H1 (cell line): Measurements from ENCODE around the gene ZNF598. TPM values are rescaled to one million over a fixed set of nuclear protein-coding genes. Genes with fewer than 3 reads are reported as not detected.

Experiments
- ATF2 ChIP-seq: IDR thresholded peaks from 2 replicates; pipeline ENCODE4 v1.6.1; 2012; ENCODE audit warnings: low read length, inconsistent platforms
- CHD7 ChIP-seq: fragments of 300-600 bp; sonication (generic); IDR thresholded peaks from 2 replicates; pipeline ENCODE4 v1.7.1; 2012; ENCODE audit warnings: low read length, moderate library complexity, mild to moderate bottlenecking, inconsistent platforms; ENCODE audit not compliant: insufficient replicate concordance
- E2F6 ChIP-seq: IDR thresholded peaks from 2 replicates; pipeline ENCODE4 v1.6.1; 2012; ENCODE audit warnings: inconsistent platforms
- EGR1 ChIP-seq: IDR thresholded peaks from 2 replicates; pipeline ENCODE4 v1.6.1; 2011; ENCODE audit warnings: low read depth, low read length, borderline replicate concordance
- KDM5A ChIP-seq: fragments of 200-600 bp; IDR thresholded peaks from 2 replicates; pipeline ENCODE4 v1.7.1; 2012; ENCODE audit warnings: mild to moderate bottlenecking, low read length, inconsistent platforms, mixed read lengths
- PHF8 ChIP-seq: fragments of 200-600 bp; sonication (generic); conservative IDR thresholded peaks from 2 replicates; pipeline ENCODE4 v1.7.1; 2012; ENCODE audit warnings: low read depth, mild to moderate bottlenecking, inconsistent platforms, low read length, moderate library complexity
- SAP30 ChIP-seq: fragments of 300-600 bp; sonication (generic); IDR thresholded peaks from 2 replicates; pipeline ENCODE4 v1.7.1; 2012; ENCODE audit warnings: low read length, moderate library complexity, mild to moderate bottlenecking, inconsistent platforms; ENCODE audit not compliant: insufficient read depth, insufficient replicate concordance
- SIRT6 ChIP-seq: IDR thresholded peaks from one replicate; pipeline ENCODE4 v1.7.1; 2012; ENCODE audit warnings: low read length, inconsistent platforms
- SP4 ChIP-seq: IDR thresholded peaks from 2 replicates; pipeline ENCODE4 v1.6.1; 2012; ENCODE audit warnings: low read length, inconsistent platforms
- ZNF274 ChIP-seq: IDR thresholded peaks from 2 replicates; pipeline ENCODE4 v1.7.0; 2012; ENCODE audit warnings: low read length, borderline replicate concordance; ENCODE audit errors: extremely low read depth
- polyA plus RNA-seq, 7 experiments: library from polyadenylated mRNA; depleted of rRNA in 3 of 7; stranded (reverse) in 5 of 7; unstranded in 2 of 7; fragments of >200 nt in 5 of 7; fragments of 200-250 nt in 2 of 7; gene quantifications; 1 replicate in 5 of 7; 2 replicates in 1 of 7; 4 replicates in 1 of 7; pipeline versions ENCODE4 v1.2.1 to v1.2.3, GENCODE V29; 2011 to 2013; ENCODE audit warnings: missing spikeins in 2 of 7, mixed read lengths in 2 of 7
- total RNA-seq: library from RNA; stranded (reverse); fragmentation: NEBNext Ultra II Directional; extraction: Animal tissue kit (Norgen Biotek cat#: 25700); gene quantifications from 2 replicates; pipeline ENCODE4 v1.2.1, GENCODE V29; 2021

The ZNF598 gene
- total and polyA plus RNA-seq, 2 of the 8 experiments (the other 6 are each of a cell fraction or from before 2014, with no cell fraction given) = 29.3 to 47.6 TPM

- no peak for TF ChIP-seq CHD7
- TF ChIP-seq ATF2 = no peak
- no peak for TF ChIP-seq SIRT6
- TF ChIP-seq ZNF274 = no peak
- no peak for TF ChIP-seq EGR1
- TF ChIP-seq KDM5A = no peak
- no peak for TF ChIP-seq SP4
- no peak for TF ChIP-seq SAP30
- TF ChIP-seq PHF8 = no peak
- TF ChIP-seq E2F6 = no peak
These were observed 43.6 kb upstream of the ZNF598 start (continued) for GRCh38 chr16:2053211-2053610.
